Renal cortex interstitium (tissue), 11 donors: ENCODE measurements around the gene SEMA4B. TPM values are rescaled to one million over a fixed set of nuclear protein-coding genes. Genes with fewer than 3 reads are reported as not detected.
"Not testable (repeated sequence)": the region's sequence is repeated elsewhere in the genome, so short reads cannot be mapped to it uniquely, and the experiment has no call there.

Experiments
- DNase-seq, 11 donors: peaks; one replicate each; pipeline ENCODE4 v3.0.0-alpha.2; 2013; ENCODE audit warnings: low read depth in 9 of 11, low spot score in 4 of 11; ENCODE audit errors: extremely low read depth in 1 of 11
- polyA plus RNA-seq, 3 donors: library from polyadenylated mRNA; unstranded; fragments of 120-200 nt; gene quantifications; one replicate each; pipeline ENCODE4 v1.2.1, GENCODE V29; 2013; ENCODE audit not compliant: insufficient read length in 3 of 3

Gene SEMA4B
- polyA plus RNA-seq, 3 donors, result 32.0 to 46.5 (median 44.4) TPM

GRCh38 chr15:90233387-90234095 lies 32.4 kb downstream of the SEMA4B start, which contains the start of gene CIB1:
CIB1 (minus strand) TSS chr15:90233941; CDS start chr15:90233885, 56 bp downstream.
- DNase-seq, result peak in 9 of 11 donors; percentile 83 to 94 (median 92)

DNA sequence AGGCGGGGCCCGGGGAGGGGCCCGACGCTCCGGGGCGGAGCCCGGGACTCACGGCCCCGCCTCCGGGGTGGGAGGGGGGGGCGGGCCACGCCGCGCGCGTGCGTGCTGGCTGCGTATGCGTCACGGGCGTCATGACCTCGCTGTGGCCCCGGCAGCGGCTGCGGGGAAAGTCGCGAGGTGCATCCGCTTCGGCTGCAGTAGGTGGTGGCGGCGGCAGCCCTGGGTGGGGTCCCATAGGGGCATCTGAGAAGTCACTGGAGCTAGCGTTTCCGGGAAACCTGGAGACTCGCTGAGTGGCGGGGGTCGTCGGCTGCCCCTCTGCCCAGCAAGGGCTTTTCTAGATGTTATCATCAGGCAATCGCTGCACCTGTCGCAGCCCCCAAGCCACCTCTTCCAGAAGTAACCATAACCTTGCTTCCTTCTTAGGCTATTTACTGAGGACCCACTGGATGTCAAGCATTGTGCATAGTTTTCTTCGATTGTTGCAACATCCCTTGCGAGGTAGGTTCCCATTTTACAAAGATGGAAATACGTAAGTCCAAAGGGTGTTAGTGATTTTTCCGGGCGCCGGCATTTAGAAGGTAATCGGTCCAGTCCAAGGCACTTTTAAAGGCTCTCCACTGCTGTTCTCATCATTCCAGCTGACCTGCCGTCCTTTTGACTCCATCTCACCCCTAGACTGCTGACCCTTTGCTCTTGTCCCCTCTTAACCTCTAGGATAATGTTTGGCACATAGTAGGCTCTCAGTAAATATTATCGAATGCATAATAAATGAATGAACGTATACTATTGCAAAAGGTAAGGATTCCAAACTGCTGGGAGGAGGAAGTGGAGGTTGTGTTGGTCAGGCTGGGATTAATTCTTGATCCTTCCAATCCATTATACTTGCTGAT lies 33.2 kb downstream of the SEMA4B start, which contains the start of gene GDPGP1:
Gene GDPGP1, plus strand, starts transcription at position 114 of the 893 bp plus-strand sequence. CDS start 6,700 bp downstream, outside the sequence.
- peak in 2 of 11 donors; percentile 78 to 92 for DNase-seq

DNA sequence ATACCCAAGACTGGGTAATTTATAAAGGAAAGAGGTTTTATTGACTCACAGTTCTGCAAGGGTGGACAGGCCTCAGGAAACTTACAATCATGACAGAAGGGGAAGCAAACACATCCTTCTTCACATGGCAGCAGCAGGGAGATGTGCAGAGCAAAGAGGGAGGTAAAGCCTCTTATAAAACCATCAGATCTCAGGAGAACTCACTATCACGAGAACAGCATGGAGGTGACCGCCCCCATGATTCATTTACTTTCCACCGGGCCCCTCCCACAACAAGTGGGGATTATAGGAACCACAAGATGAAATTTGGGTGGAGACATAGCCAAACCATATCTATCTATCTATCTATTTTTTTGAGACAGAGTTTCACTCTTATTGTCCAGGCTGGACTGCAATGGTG lies 38.2 kb downstream of the SEMA4B start:
- no peak for DNase-seq

- no peak for DNase-seq
These were observed 39.7 kb downstream of the SEMA4B start for GRCh38 chr15:90240856-90241255.

- DNase-seq, result no peak
These were observed 40.4 kb downstream of the SEMA4B start for GRCh38 chr15:90241343-90242192.

- DNase-seq, result no peak
These were observed 43.0 kb downstream of the SEMA4B start for GRCh38 chr15:90243943-90244639.

- no peak for DNase-seq
These were observed 47.7 kb downstream of the SEMA4B start for GRCh38 chr15:90248789-90249202.

- peak; percentile 74 to 92 (median 86) for DNase-seq
These were observed 48.2 kb downstream of the SEMA4B start, which contains the start of gene TTLL13 for GRCh38 chr15:90249203-90249863. TTLL13 (plus strand) TSS chr15:90249556; CDS start chr15:90250631, 1,075 bp downstream.

GRCh38 chr15:90257776-90258175 lies 56.6 kb downstream of the SEMA4B start:
- no peak for DNase-seq

- DNase-seq, result no peak
These were observed 58.4 kb downstream of the SEMA4B start for GRCh38 chr15:90259524-90259923.

DNA sequence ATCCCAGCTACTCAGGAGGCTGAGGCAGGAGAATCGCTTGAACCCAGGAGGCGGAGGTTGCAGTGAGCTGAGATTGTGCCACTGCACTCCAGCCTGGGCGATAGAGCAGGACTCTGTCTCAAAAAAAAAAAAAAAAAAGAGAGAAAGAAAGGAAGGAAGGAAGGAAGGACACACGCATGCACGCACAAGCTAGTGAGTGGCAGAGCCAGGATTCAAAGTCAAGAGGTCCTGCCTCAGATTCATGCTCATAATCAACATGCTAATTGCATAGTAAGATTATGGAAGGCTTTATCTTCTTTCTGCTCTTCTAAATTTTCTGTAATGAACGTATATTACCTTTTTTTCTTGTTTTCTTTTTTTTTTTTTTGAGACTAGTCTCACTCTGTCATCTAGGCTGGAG lies 59.6 kb downstream of the SEMA4B start:
- DNase-seq, result not testable (repeated sequence)

DNA sequence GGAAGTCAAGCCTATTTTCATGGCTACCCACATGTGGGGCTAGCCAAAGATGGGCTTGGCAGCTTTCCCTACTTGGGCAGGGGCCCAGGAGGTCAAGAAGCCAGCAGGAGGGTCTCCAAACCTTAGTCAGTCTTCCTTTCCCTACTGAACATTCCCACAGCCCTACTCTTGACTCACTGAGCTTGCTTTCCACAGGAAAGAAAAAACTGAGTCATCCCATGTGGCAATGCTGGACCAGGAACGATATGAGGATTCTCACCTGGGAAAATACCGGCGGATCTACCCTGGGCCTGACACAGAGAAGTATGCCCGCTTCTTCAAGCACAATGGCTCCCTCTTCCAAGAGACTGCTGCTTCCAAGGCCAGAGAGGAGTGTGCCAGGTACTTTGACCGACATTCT lies 60.7 kb downstream of the SEMA4B start:
- DNase-seq, result no peak

GRCh38 chr15:90262426-90262825 lies 61.3 kb downstream of the SEMA4B start:
- DNase-seq, result no peak

- no peak for DNase-seq
These were observed 63.5 kb downstream of the SEMA4B start for GRCh38 chr15:90264671-90265070.

DNA sequence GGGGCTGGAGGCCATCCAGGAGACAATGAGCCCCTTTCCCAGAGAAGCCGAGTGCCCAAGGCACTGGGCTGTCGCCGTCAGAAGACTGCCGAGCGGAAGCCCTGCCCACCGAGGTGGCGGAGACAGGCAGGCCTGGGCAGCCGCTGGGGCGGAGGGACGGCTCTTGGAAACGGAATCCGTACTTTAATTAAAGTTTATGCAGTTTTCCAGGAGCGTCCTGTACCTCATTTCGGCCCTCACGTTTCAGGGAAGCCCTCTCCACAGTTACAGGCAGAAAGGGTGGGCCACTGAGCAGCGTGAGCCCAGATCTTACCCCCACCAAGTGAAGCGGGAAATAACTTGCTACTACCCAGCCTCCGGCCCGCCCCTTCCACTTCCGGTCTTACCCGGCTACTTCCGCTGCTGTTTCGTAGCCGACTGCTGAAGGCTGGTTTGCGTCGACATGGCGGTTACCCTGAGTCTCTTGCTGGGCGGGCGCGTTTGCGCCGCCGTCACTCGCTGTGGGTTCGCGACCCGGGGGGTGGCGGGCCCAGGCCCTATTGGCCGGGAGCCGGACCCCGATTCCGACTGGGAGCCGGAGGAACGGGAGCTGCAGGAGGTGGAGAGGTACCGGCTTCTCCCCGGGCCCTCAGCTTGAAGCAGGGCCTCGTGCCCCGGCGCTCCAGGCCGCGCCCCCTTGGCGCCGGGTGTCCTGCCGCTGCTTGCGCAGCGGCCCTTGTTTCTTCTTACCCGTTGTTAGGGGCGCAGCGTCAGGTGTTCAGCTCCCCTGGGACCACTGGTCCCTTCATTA lies 64.3 kb downstream of the SEMA4B start, which contains the start of gene NGRN:
Gene NGRN, plus strand, starts transcription at position 402 of the 790 bp plus-strand sequence. Its CDS starts 41 bp downstream, at position 443.
- DNase-seq, result peak; percentile 81 to 94 (median 91)

DNA sequence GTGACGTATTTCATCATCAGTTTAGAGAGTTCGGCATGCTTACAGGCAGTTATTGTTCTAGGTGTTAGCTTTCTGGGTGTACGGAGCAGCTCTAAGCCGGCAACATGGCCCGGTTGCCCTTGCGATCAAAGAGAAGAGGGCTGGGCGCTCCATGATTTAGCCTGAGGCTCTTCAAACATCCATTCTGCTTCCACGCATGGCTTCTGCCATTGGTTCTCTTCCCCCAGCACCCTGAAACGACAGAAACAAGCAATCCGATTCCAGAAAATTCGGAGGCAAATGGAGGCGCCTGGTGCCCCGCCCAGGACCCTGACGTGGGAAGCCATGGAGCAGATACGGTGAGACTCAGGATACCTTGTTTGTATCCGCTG lies 64.9 kb downstream of the SEMA4B start:
- peak in 4 of 11 donors; percentile 10 to 32 (median 16) for DNase-seq

GRCh38 chr15:90266485-90266884 lies 65.4 kb downstream of the SEMA4B start:
- DNase-seq, result no peak
